Mucosa of rectum (tissue), 2 donors: ENCODE measurements around the gene GRIN3B.

Experiments used
- H3K27ac ChIP-seq, 2 donors: one replicate each; pipeline ENCODE4 v1.7.0; 2013; ENCODE audit warnings: inconsistent platforms in 2 of 2, low read depth in 2 of 2, low read length in 2 of 2
- H3K27me3 ChIP-seq, 2 donors: one replicate each; pipeline ENCODE4 v1.7.0; 2013; ENCODE audit warnings: low read length in 2 of 2; ENCODE audit not compliant: control insufficient read depth in 2 of 2, insufficient read depth in 2 of 2
- H3K36me3 ChIP-seq, 2 donors: one replicate each; pipeline ENCODE4 v1.7.0; 2013; ENCODE audit warnings: low read length in 2 of 2; ENCODE audit not compliant: control insufficient read depth in 2 of 2, insufficient read depth in 2 of 2
- H3K4me1 ChIP-seq, 2 donors: one replicate each; pipeline ENCODE4 v1.7.0; 2013; ENCODE audit warnings: low read length in 2 of 2, mild to moderate bottlenecking in 1 of 2; ENCODE audit not compliant: control insufficient read depth in 2 of 2, insufficient read depth in 2 of 2
- H3K4me3 ChIP-seq, 2 donors: one replicate each; pipeline ENCODE4 v1.7.0; 2013; ENCODE audit warnings: low read length in 2 of 2
- H3K9ac ChIP-seq, 2 donors: one replicate each; pipeline ENCODE4 v1.7.0; 2013; ENCODE audit warnings: low read length in 2 of 2, low read depth in 1 of 2, mild to moderate bottlenecking in 1 of 2
- H3K9me3 ChIP-seq, 2 donors: one replicate each; pipeline ENCODE4 v1.7.0; 2013; ENCODE audit warnings: low read length in 2 of 2; ENCODE audit not compliant: control insufficient read depth in 2 of 2
- donor health status: healthy.
- donor health status: Normal muscosa, but diverticular disease.

The GRIN3B gene, protein sequence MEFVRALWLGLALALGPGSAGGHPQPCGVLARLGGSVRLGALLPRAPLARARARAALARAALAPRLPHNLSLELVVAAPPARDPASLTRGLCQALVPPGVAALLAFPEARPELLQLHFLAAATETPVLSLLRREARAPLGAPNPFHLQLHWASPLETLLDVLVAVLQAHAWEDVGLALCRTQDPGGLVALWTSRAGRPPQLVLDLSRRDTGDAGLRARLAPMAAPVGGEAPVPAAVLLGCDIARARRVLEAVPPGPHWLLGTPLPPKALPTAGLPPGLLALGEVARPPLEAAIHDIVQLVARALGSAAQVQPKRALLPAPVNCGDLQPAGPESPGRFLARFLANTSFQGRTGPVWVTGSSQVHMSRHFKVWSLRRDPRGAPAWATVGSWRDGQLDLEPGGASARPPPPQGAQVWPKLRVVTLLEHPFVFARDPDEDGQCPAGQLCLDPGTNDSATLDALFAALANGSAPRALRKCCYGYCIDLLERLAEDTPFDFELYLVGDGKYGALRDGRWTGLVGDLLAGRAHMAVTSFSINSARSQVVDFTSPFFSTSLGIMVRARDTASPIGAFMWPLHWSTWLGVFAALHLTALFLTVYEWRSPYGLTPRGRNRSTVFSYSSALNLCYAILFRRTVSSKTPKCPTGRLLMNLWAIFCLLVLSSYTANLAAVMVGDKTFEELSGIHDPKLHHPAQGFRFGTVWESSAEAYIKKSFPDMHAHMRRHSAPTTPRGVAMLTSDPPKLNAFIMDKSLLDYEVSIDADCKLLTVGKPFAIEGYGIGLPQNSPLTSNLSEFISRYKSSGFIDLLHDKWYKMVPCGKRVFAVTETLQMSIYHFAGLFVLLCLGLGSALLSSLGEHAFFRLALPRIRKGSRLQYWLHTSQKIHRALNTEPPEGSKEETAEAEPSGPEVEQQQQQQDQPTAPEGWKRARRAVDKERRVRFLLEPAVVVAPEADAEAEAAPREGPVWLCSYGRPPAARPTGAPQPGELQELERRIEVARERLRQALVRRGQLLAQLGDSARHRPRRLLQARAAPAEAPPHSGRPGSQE

DNA sequence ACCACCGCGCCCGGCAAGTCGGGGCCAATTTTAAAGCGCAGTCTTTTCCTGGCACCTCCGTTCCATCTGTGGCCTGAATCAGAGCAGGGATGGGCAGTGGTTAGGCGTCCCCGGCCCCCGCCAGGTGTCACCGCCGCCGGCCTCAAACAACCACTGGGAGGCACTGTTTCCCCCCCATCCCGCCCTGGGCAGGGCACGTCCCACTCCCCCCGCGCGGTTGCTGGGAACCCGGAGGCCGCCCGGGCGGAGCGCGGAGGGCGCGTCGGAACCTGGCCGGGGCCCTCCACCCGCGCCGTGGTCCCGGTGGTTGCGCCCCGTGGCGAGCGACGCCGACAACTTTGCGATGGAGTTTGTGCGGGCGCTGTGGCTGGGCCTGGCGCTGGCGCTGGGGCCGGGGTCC is at the start of gene GRIN3B:
GRIN3B (plus strand) TSS at position 325 of the 400 bp plus-strand sequence; CDS start at position 344, 19 bp downstream.
- Histone ChIP-seq H3K36me3 (no peaks in the 10 kb centered on the region), H3K9ac (no peak within 1 kb of the TSS), H3K9me3 (no peaks in the 10 kb centered on the region), H3K4me3 (no peak within 1 kb of the TSS), H3K27ac (no peak within 1 kb of the TSS), H3K27me3 (peaks cover 43 to 47% of the 10 kb centered on the region in 2 donors), H3K4me1 (peaks cover 5 to 10% of the 10 kb centered on the region in 2 donors)

DNA sequence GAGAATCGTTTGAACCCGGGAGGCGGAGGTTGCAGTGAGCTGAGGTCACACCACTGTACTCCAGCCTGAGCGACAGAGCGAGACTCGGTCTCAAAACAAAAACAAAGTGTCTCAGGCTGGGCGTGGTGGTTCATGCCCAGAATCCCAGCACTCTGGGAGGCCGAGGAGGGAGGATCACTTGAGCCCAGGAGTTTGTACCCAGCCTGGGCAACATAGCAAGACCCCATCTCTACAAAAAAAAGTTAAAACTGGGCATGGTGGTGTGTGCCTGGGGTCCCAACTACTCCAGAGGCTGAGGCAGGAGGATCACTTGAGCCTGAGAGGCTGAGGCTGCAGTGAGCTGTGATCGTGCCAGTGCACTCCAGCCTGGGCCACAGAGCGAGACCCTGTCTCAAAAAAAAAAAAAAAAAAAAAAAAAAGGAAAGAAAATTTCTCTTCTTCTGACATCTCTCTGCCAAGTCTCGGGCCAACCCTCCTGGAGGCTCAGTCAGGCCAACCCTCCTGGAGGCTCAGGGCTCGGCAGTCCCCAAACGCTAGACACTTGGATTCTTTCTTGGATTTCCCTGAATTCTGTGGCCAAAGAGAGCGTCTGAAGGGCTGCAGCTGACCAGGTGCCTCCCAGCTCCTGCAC is 48.1 kb upstream of the GRIN3B start:
- no peak overlapping the region for H3K4me3 ChIP-seq
- H3K36me3 ChIP-seq: no peaks in the 10 kb centered on the region
- peaks cover 0 to 2% of the 10 kb centered on the region in 2 donors for H3K27me3 ChIP-seq
- H3K27ac ChIP-seq: peak overlapping the region in 1 of 2 donors; percentile 63
- peak overlapping the region in 1 of 2 donors; percentile 59 for H3K9ac ChIP-seq
- H3K9me3 ChIP-seq: no peaks in the 10 kb centered on the region
- peaks cover 18 to 20% of the 10 kb centered on the region in 2 donors for H3K4me1 ChIP-seq

DNA sequence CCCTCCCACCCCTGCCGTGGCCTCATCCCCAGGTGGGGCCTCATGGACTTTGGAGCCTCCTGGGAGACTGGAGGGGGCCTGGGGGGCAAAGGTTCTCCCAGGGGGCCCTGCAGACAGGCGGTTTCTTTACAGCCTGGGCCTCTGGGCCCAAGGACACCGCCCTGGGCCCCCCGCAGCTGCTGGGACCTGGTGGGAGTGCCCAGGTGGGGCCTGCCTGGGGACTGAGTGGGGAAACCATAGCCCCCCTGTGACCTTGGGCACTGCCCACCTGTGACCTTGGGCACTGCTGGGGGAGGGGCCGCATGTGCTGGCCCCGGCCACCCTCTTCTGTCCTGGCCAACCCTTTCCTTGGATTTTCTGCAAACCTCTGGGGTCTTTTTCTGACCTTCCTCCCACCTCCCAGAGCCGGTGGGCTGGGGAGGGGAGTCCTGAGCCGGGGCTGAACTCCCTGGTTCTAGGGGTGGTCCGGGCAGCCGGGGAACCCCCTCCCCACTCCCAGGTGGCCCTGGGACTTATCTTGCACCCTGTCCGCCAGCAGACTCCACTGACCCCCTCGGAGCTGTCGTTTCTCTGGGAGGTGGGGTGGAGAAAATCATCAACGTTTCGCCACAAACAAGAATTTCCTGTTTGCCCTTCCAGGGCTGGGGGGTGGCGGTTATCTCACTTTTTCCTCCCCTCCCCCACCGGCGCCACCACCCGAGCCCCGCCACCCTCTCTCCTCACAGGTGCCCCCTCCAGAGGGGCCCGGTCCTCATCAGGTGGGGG is 47.4 kb upstream of the GRIN3B start:
- H3K4me3 ChIP-seq: peak overlapping the region; percentile 39 to 57
- peak overlapping the region in 1 of 2 donors; percentile 63 for H3K27ac ChIP-seq

DNA sequence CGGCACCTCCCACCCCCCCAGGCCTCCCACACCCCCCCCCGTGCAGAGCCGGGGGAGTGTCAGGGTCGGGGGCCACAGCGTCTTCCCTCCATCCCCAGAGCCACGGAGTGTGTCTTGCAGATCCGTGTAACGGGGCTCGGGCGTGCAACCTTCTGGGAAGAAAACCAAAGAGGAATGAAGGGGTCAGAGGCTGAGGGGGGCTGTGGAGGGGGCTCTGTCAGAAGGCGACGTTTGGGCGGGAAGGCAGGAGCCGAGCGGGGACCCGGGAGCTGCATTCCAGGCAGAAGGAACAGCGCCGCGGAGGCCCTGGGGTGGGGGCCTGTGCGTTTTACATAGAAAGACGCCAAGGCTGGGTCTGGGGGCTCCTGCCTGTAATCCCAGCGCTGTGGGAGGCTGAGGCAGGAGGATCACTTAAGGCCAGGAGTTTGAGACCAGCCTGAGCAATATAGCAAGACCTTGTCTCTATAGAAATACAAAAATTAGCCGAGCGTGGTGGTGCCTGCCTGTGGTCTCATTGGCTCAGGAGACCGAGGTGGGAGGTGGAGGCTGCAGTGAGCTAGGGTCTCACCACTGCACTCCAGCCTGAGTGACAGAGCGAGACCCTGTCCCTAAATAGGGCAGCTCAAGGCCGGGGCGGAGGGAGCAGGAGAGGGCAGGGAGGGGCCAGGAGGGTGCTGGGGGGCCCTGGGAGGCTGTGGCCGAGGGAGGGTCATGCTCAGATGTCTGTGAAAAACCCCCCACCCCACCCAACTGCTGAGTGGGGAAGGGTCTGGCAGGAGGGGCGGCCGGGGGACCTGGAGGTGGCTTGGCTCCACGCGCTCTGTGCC is 46.6 kb upstream of the GRIN3B start:
- Histone ChIP-seq H3K27ac (no peak overlapping the region), H3K9me3 (no peaks in the 10 kb centered on the region), H3K27me3 (peaks cover 0 to 2% of the 10 kb centered on the region in 2 donors), H3K36me3 (no peaks in the 10 kb centered on the region), H3K4me1 (peaks cover 18 to 20% of the 10 kb centered on the region in 2 donors), H3K4me3 (no peak overlapping the region), H3K9ac (no peak overlapping the region)

More for the DNA sequence above, 47.4 kb upstream of the GRIN3B start:
- Histone ChIP-seq H3K36me3 (no peaks in the 10 kb centered on the region), H3K27me3 (peaks cover 0 to 2% of the 10 kb centered on the region in 2 donors), H3K9me3 (no peaks in the 10 kb centered on the region), H3K9ac (peak overlapping the region; percentile 59 to 63), H3K4me1 (peaks cover 18 to 20% of the 10 kb centered on the region in 2 donors)

DNA sequence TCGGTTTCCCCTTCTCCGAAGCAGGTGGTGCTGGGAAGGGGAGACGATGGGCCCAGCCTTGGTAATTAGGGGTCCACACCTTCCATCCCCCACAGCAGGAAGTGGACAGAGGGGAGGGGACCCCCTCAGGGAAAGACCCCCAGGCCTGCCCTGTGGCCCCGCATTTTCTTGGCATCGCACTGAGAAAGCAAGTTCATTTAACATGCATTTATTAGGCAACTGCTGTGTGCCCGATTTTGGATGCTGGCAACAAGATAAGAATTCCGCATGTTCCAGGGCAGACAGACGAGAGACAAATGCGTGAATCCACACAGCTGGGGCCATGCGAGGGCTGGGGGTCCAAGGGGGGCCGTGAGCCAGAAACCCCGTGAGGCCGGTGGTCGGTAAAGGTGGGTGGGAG is 45.9 kb upstream of the GRIN3B start:
- Histone ChIP-seq H3K9ac (no peak overlapping the region), H3K4me1 (peaks cover 18 to 20% of the 10 kb centered on the region in 2 donors), H3K4me3 (no peak overlapping the region)

DNA sequence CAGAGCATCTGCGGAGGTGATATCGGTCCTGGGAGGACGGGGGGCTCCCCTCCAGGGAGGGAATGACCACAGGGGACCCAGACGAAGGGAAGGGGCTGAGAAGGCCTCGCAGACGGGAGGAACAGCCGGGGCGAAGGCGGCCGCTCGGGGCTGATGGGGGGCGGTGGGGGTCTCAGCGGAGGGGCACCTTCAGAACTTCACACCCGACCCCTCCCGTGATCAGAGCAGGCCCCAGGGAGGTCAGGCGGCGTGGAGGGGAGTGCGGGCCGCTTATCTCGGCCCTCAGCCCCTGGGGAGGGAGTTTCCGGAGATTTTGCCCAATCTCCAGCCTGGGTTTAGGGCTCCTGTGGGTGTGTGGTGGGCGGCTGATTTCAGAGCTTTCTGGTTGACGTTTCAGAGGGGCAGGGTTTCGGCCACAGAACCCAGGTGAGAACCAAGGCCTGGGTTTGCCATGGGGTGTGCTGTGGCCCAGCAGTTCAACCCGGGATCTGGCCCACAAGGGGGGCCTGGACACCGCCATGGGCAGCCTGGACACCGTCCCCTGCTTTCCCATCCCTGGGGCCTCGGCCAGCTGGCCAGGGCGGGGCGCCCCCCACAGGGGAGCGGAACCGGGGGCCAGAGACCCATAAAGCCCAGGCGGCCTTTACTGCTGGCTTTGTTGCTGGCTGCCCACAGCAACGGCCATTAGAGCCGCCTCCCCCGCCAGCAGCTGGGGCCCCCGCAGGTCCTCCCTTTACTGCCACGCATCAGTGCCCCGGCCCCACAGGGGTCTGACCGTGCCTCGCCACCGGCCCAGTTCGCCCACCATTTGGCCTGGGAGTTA is 45.3 kb upstream of the GRIN3B start:
- Histone ChIP-seq H3K9ac (no peak overlapping the region), H3K36me3 (peaks cover 0 to 3% of the 10 kb centered on the region in 2 donors), H3K4me1 (peaks cover 18 to 20% of the 10 kb centered on the region in 2 donors), H3K9me3 (no peaks in the 10 kb centered on the region), H3K4me3 (no peak overlapping the region), H3K27me3 (peaks cover 0 to 2% of the 10 kb centered on the region in 2 donors), H3K27ac (no peak overlapping the region)

More for the DNA sequence above, 45.9 kb upstream of the GRIN3B start:
- H3K36me3 ChIP-seq: no peaks in the 10 kb centered on the region
- no peak overlapping the region for H3K27ac ChIP-seq
- peaks cover 0 to 2% of the 10 kb centered on the region in 2 donors for H3K27me3 ChIP-seq
- no peaks in the 10 kb centered on the region for H3K9me3 ChIP-seq

DNA sequence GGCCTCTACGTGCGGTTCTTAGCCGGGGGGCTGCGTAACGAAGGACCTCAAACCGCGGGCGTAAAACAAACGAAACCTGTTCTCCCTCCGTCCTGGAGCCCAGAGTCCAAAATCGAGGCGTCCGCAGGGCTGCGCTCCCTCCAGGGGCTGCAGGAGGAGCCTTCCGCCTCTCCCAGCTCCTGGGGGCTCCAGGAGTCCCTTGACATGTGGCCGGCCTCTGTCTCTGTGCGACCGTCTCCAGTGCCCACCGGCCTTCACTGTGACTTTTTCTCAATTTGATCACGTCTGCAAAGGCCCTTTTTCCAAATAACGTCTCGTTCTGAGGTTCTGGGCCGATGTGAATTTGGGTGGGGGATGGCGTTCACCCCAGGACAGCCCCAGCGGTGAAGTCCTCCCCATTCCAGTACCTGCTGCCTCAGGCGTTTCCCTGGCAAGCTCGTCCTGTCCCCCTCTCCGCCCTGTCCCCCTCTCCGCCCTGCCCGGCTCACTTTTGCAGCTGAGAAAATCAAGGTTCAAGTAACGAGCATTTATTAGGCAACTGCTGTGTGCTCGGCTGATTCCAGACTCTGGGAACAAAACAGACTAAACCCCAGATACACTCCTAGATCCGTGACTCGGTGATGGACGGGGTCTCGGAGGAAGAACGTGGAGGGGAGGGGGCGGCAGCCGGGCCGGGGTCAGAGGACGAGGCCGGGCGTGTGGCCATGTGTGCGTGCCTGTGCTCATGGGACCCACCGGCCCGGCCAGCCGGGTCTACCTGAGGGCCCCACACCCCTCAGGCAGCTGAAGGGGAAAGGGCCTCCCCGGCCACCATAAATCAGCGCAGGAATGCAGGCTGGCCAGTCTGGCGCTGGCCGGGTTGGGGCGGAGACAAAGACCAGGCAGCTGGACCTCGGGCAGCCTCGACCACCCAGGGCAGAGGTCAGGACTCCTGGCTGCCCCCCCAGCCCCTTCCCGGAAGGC is 44.1 kb upstream of the GRIN3B start:
- no peaks in the 10 kb centered on the region for H3K9me3 ChIP-seq
- H3K27ac ChIP-seq: no peak overlapping the region
- H3K4me1 ChIP-seq: peaks cover 18 to 20% of the 10 kb centered on the region in 2 donors
- peaks cover 0 to 2% of the 10 kb centered on the region in 2 donors for H3K27me3 ChIP-seq
- H3K4me3 ChIP-seq: no peak overlapping the region
- H3K9ac ChIP-seq: no peak overlapping the region
- H3K36me3 ChIP-seq: peaks cover 0 to 3% of the 10 kb centered on the region in 2 donors
